Sigmoid colon (tissue), 3 donors: ENCODE results near the gene ARHGDIA.

Experiments
- POLR2A ChIP-seq, 2 donors: fragments of 450-650 bp; IDR thresholded peaks; one replicate each; pipeline ENCODE4 v1.6.1; 2016; ENCODE audit warnings: antibody characterized with exemption in 2 of 2, mild to moderate bottlenecking in 2 of 2, moderate library complexity in 2 of 2
- TF ChIP-seq, protein P1 (sequence below), 4 experiments: fragments of 450-650 bp in 3 of 4; fragments of 200-600 bp in 1 of 4; IDR thresholded peaks; one replicate each; pipeline ENCODE4 v1.5.1; 2016 to 2019; ENCODE audit warnings: antibody characterized with exemption in 4 of 4, mild to moderate bottlenecking in 3 of 4, moderate library complexity in 2 of 4

DNA sequence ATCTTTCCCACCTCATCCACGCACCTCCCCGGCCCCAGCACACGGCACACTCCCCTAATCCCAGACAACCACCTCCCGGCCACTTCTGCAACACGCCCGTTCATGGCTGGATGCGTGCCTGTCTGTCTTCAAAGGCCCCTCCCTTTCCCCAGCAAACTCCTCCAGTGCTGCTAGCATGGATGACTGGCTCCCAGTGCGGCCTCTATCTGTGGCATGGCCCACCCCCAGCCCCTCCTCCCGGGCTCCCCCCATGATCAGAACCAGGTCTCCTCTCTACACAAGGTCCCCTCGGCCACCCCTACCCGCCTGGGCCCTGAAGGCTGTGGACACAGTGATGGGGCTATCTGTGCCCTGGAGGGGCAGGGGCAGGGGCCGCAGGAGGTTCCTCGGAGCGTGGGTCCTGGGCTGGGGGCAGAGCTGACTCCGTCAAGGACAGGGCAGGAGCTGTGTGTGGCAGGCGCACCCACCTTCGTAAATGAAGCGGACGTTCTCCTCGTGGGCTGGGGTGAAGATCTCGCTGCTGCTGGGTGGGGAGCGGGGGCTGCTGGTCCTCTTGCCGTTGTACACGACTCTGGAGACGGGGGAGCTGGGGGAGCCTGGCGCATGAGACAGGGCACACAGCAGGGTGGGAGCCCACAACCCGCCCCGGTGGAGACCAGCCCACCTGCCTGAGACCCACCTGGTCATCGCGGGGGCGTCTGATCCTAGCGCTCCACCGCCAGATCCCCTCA, 47.2 kb downstream of the ARHGDIA start:
- no peak for TF ChIP-seq POLR2A (IDR thresholded peaks at IDR 0.05)
- TF ChIP-seq, protein P1, sequence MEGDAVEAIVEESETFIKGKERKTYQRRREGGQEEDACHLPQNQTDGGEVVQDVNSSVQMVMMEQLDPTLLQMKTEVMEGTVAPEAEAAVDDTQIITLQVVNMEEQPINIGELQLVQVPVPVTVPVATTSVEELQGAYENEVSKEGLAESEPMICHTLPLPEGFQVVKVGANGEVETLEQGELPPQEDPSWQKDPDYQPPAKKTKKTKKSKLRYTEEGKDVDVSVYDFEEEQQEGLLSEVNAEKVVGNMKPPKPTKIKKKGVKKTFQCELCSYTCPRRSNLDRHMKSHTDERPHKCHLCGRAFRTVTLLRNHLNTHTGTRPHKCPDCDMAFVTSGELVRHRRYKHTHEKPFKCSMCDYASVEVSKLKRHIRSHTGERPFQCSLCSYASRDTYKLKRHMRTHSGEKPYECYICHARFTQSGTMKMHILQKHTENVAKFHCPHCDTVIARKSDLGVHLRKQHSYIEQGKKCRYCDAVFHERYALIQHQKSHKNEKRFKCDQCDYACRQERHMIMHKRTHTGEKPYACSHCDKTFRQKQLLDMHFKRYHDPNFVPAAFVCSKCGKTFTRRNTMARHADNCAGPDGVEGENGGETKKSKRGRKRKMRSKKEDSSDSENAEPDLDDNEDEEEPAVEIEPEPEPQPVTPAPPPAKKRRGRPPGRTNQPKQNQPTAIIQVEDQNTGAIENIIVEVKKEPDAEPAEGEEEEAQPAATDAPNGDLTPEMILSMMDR (IDR thresholded peaks at IDR 0.05), result no peak
